Naive thymus-derived CD4-positive, alpha-beta T cell (primary cell): ENCODE measurements around the gene H6PD. TPM values are rescaled to one million over a fixed set of nuclear protein-coding genes. Genes with fewer than 3 reads are reported as not detected.

Experiments used
- ATAC-seq: fragments of 150-1000 bp; cut with Tn5 transposase; 2 replicates; pipeline ENCODE4 v1.10.0; 2021; ENCODE audit warnings: mild to moderate bottlenecking, moderate library complexity
- CTCF ChIA-PET: fragments of 350-600 bp; sonication (Branson Sonifier 250); formaldehyde crosslinking; loops from one replicate; lab custom pipeline; 2021; ENCODE audit warnings: antibody characterized with exemption; lab: Charles Lee
- POLR2A ChIA-PET: fragments of 350-600 bp; sonication (Branson Sonifier 250); formaldehyde crosslinking; loops from one replicate; lab custom pipeline; 2021; ENCODE audit warnings: antibody characterized with exemption, inconsistent platforms; lab: Charles Lee
- DNase-seq, 9 donors: peaks; one replicate each; pipeline versions ENCODE4 v3.0.0 to v3.0.0-alpha.2; 2020 to 2022; ENCODE audit warnings: mixed read lengths in 1 of 9
- H3K27ac ChIP-seq: one replicate; pipeline ENCODE4 v1.7.0; 2013; ENCODE audit warnings: mild to moderate bottlenecking, low read depth, low read length, moderate library complexity
- H3K27me3 ChIP-seq, 2 donors: one replicate each; pipeline ENCODE4 v1.7.0; 2013; ENCODE audit warnings: low read length in 2 of 2, mild to moderate bottlenecking in 2 of 2, moderate library complexity in 2 of 2; ENCODE audit not compliant: control insufficient read depth in 2 of 2, insufficient read depth in 2 of 2
- H3K36me3 ChIP-seq, 3 experiments: 1 replicate in 2 of 3; 2 replicates in 1 of 3; pipeline ENCODE4 v1.7.0; 2013; ENCODE audit warnings: low read length in 3 of 3, mild to moderate bottlenecking in 3 of 3, moderate library complexity in 1 of 3; ENCODE audit not compliant: insufficient read depth in 3 of 3, control insufficient read depth in 2 of 3
- H3K4me1 ChIP-seq, 2 donors: one replicate each; pipeline ENCODE4 v1.7.0; 2013; ENCODE audit warnings: low read length in 2 of 2, mild to moderate bottlenecking in 2 of 2, moderate library complexity in 1 of 2; ENCODE audit not compliant: control insufficient read depth in 2 of 2, insufficient read depth in 2 of 2
- H3K4me3 ChIP-seq: 2 replicates; pipeline ENCODE4 v1.7.0; 2013; ENCODE audit warnings: mild to moderate bottlenecking, low read length
- H3K9me3 ChIP-seq, 3 experiments: 1 replicate in 2 of 3; 2 replicates in 1 of 3; pipeline ENCODE4 v1.7.0; 2013; ENCODE audit warnings: low read length in 3 of 3; ENCODE audit not compliant: control insufficient read depth in 2 of 3
- H3K27ac Mint-ChIP-seq, 9 donors: one replicate each; pipeline ENCODE4 v1.8.0; 2020 to 2022; ENCODE audit warnings: mixed read lengths in 9 of 9, mild to moderate bottlenecking in 8 of 9, moderate library complexity in 5 of 9, inconsistent platforms in 2 of 9
- H3K27me3 Mint-ChIP-seq, 5 donors: one replicate each; pipeline ENCODE4 v1.8.0; 2021 to 2022; ENCODE audit warnings: mixed read lengths in 5 of 5, mild to moderate bottlenecking in 1 of 5
- H3K36me3 Mint-ChIP-seq, 5 donors: one replicate each; pipeline ENCODE4 v1.8.0; 2020 to 2022; ENCODE audit warnings: mixed read lengths in 5 of 5, mild to moderate bottlenecking in 3 of 5, inconsistent platforms in 1 of 5
- H3K4me1 Mint-ChIP-seq, 7 donors: one replicate each; pipeline ENCODE4 v1.8.0; 2020 to 2022; ENCODE audit warnings: mixed read lengths in 7 of 7, mild to moderate bottlenecking in 3 of 7, inconsistent platforms in 1 of 7
- H3K4me3 Mint-ChIP-seq, 10 donors: one replicate each; pipeline ENCODE4 v1.8.0; 2020 to 2022; ENCODE audit warnings: mild to moderate bottlenecking in 10 of 10, mixed read lengths in 10 of 10, moderate library complexity in 6 of 10, inconsistent platforms in 2 of 10
- H3K9me3 Mint-ChIP-seq, 11 donors: one replicate each; pipeline ENCODE4 v1.8.0; 2020 to 2022; ENCODE audit warnings: mixed read lengths in 11 of 11, mild to moderate bottlenecking in 4 of 11, inconsistent platforms in 1 of 11, moderate library complexity in 1 of 11
- intact Hi-C, 2 donors: fragments of 100-400 bp; cut with micrococcal nuclease; formaldehyde crosslinking; loops; one replicate each; pipeline ENCODE4 v1.15.1; 2023
- polyA plus RNA-seq, 2 donors: library from polyadenylated mRNA; unstranded; fragments of 300-500 nt; fragmentation: Illumina TruSeq; gene quantifications; one replicate each; pipeline ENCODE4 v1.2.3, GENCODE V29; 2021
- total RNA-seq, 6 experiments: library from RNA in 5 of 6; stranded (reverse) in 5 of 6; gene quantifications; 1 replicate in 5 of 6; 2 replicates in 1 of 6; pipeline ENCODE4 v1.2.3 and lab custom pipeline; 2021 to 2026

H6PD gene
- total and polyA plus RNA-seq, 7 experiments from 2014 or later, result 12.1 to 27.6 (median 19.3) TPM

DNA sequence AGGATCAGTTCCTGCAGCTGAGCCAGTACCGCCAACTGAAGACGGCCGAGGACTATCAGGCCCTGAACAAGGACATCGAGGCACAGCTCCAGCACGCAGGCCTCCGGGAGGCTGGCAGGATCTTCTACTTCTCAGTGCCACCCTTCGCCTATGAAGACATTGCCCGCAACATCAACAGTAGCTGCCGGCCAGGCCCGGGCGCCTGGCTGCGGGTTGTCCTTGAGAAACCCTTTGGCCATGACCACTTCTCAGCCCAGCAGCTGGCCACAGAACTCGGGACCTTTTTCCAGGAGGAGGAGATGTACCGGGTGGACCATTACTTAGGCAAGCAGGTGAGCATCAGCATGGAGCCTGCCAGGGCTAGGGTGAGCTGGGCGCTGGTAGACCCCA, 10.7 kb downstream of the H6PD start:
- CTCF ChIA-PET, result interaction anchor here (0.6 kb wide), 1 partner anchor 126 kb away, joined by 3 read pairs; no protein-coding TSS in a partner anchor
- ATAC-seq (no peak), DNase-seq (no peak)
- Mint-ChIP-seq H3K27ac (peak overlapping the region in 1 of 9 donors; percentile 71), H3K9me3 (no peaks in the 10 kb centered on the region), H3K4me1 (peaks cover 24 to 57% (median 32%) of the 10 kb centered on the region in 7 donors), H3K27me3 (no peaks in the 10 kb centered on the region), H3K4me3 (peak overlapping the region in 1 of 10 donors; percentile 20), H3K36me3 (peaks cover 0 to 27% (median 0%) of the 10 kb centered on the region in 5 donors)
- Histone ChIP-seq H3K9me3 (no peaks in the 10 kb centered on the region), H3K27me3 (no peaks in the 10 kb centered on the region), H3K4me3 (no peak overlapping the region), H3K4me1 (peaks cover 3 to 16% of the 10 kb centered on the region in 2 donors), H3K36me3 (peaks cover 0 to 29% (median 0%) of the 10 kb centered on the region in 3 experiments), H3K27ac (no peak overlapping the region)
- intact Hi-C loops, result no loop called here
- POLR2A ChIA-PET, result interaction anchor here (1.1 to 1.6 kb wide), 2 partner anchors 11 to 367 kb away, joined by 3 to 7 read pairs; partner anchors contain the start of genes ENO1 and H6PD

DNA sequence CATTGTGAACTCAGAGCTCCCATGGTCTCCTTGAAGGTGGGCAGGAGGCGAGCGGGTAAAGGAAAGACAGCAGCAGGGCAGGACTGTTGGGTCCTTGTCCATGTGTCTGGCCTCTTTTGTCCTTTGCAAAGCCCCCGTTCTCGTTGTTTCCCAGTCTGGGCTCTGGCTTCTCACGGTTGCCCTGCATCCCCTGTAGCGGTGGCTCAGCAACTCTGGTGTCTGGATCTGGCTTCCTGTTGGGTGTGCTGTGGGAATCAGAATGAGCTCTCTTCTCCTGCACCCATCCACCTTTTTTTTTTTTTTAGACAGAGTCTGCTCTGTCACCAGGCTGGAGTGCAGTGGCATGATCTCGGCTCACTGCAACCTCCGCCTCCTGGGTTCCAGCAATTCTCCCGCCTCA, 11.1 kb downstream of the H6PD start:
- intact Hi-C loops, result no loop called here
- no peak overlapping the region for H3K27ac ChIP-seq
- Mint-ChIP-seq H3K9me3 (no peaks in the 10 kb centered on the region), H3K27me3 (no peaks in the 10 kb centered on the region), H3K36me3 (peaks cover 0 to 27% (median 0%) of the 10 kb centered on the region in 5 donors), H3K27ac (peak overlapping the region in 1 of 9 donors; percentile 42), H3K4me1 (peaks cover 20 to 52% (median 28%) of the 10 kb centered on the region in 7 donors), H3K4me3 (peak overlapping the region in 1 of 10 donors; percentile 20)
- no peaks in the 10 kb centered on the region for H3K9me3 ChIP-seq
- POLR2A ChIA-PET, result interaction anchor here (1.1 to 1.6 kb wide), 2 partner anchors 11 to 367 kb away, joined by 3 to 7 read pairs; partner anchors contain the start of genes ENO1 and H6PD
- no peaks in the 10 kb centered on the region for H3K27me3 ChIP-seq
- DNase-seq, result no peak
- no peak overlapping the region for H3K4me3 ChIP-seq
- H3K4me1 ChIP-seq, result peaks cover 0 to 11% of the 10 kb centered on the region in 2 donors
- CTCF ChIA-PET, result interaction anchor here (1.0 kb wide), 1 partner anchor 44 kb away, joined by 3 read pairs; no protein-coding TSS in a partner anchor
- peaks cover 0 to 33% (median 0%) of the 10 kb centered on the region in 3 experiments for H3K36me3 ChIP-seq
- no peak for ATAC-seq

GRCh38 chr1:9246215-9246614, 11.6 kb downstream of the H6PD start:
- POLR2A ChIA-PET, result no interaction called here
- peaks cover 0 to 8% of the 10 kb centered on the region in 2 donors for H3K4me1 ChIP-seq
- CTCF ChIA-PET, result interaction anchor here (1.0 kb wide), 1 partner anchor 43 kb away, joined by 3 read pairs; no protein-coding TSS in a partner anchor
- Mint-ChIP-seq H3K9me3 (no peaks in the 10 kb centered on the region), H3K4me3 (peak overlapping the region in 1 of 10 donors; percentile 9), H3K27me3 (no peaks in the 10 kb centered on the region), H3K4me1 (peaks cover 18 to 49% (median 24%) of the 10 kb centered on the region in 7 donors), H3K36me3 (peaks cover 0 to 27% (median 0%) of the 10 kb centered on the region in 5 donors), H3K27ac (peak overlapping the region in 1 of 9 donors; percentile 42)
- H3K27me3 ChIP-seq, result no peaks in the 10 kb centered on the region
- H3K27ac ChIP-seq, result no peak overlapping the region
- intact Hi-C loops, result no loop called here
- ATAC-seq, result no peak
- no peaks in the 10 kb centered on the region for H3K9me3 ChIP-seq
- H3K36me3 ChIP-seq, result peaks cover 0 to 36% (median 0%) of the 10 kb centered on the region in 3 experiments
- H3K4me3 ChIP-seq, result no peak overlapping the region
- DNase-seq, result no peak

GRCh38 chr1:9246841-9247785, 12.5 kb downstream of the H6PD start:
- ATAC-seq (no peak), DNase-seq (no peak)
- intact Hi-C loops, result no loop called here
- Histone ChIP-seq H3K27ac (no peak overlapping the region), H3K36me3 (peaks cover 0 to 36% (median 0%) of the 10 kb centered on the region in 3 experiments), H3K4me1 (peaks cover 0 to 8% of the 10 kb centered on the region in 2 donors), H3K27me3 (no peaks in the 10 kb centered on the region), H3K4me3 (no peak overlapping the region), H3K9me3 (no peaks in the 10 kb centered on the region)
- ChIA-PET CTCF (no interaction called here), POLR2A (no interaction called here)
- Mint-ChIP-seq H3K4me3 (no peak overlapping the region), H3K27ac (peak overlapping the region in 2 of 9 donors; percentile 45 to 49), H3K9me3 (no peaks in the 10 kb centered on the region), H3K27me3 (no peaks in the 10 kb centered on the region), H3K4me1 (peaks cover 13 to 45% (median 21%) of the 10 kb centered on the region in 7 donors), H3K36me3 (peaks cover 0 to 26% (median 3%) of the 10 kb centered on the region in 5 donors)

DNA sequence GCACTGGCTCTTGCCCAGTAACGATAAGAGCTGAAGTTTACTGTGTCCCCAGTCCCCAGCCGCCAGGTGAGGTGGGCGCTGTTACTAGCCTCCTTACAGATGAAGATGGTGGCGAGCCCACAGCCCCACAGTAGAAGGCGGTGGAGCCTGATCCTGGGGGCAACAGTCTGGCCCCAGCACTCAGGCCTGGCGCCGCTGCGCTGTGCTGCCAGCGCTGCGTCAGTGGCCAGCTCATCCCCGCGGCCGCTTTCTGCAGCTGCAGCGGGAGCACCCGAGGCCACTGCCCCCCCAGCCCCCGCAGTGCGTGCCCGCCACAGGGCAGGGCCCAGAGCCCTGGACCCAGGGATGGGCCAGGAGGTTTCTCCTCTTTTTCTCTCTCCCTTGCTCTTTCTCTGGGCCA, 13.3 kb downstream of the H6PD start:
- ATAC-seq, result no peak
- peaks cover 0 to 36% (median 0%) of the 10 kb centered on the region in 3 experiments for H3K36me3 ChIP-seq
- Mint-ChIP-seq H3K27ac (no peak overlapping the region), H3K4me3 (no peak overlapping the region), H3K36me3 (peaks cover 0 to 24% (median 5%) of the 10 kb centered on the region in 5 donors), H3K27me3 (no peaks in the 10 kb centered on the region), H3K4me1 (peaks cover 13 to 39% (median 16%) of the 10 kb centered on the region in 7 donors), H3K9me3 (no peaks in the 10 kb centered on the region)
- peaks cover 0 to 8% of the 10 kb centered on the region in 2 donors for H3K4me1 ChIP-seq
- H3K27ac ChIP-seq, result no peak overlapping the region
- ChIA-PET POLR2A (no interaction called here), CTCF (no interaction called here)
- intact Hi-C loops, result no loop called here
- no peaks in the 10 kb centered on the region for H3K9me3 ChIP-seq
- H3K27me3 ChIP-seq, result no peaks in the 10 kb centered on the region
- H3K4me3 ChIP-seq, result no peak overlapping the region
- no peak for DNase-seq

GRCh38 chr1:9248341-9249262, 14.0 kb downstream of the H6PD start:
- no peaks in the 10 kb centered on the region for H3K9me3 Mint-ChIP-seq
- intact Hi-C loops, result no loop called here
- H3K9me3 ChIP-seq, result no peaks in the 10 kb centered on the region
- H3K4me3 Mint-ChIP-seq, result no peak overlapping the region
- no peak overlapping the region for H3K4me3 ChIP-seq
- DNase-seq (no peak), ATAC-seq (no peak)
- CTCF ChIA-PET, result interaction anchor here (1.3 kb wide), 1 partner anchor 46 kb away, joined by 3 read pairs; no protein-coding TSS in a partner anchor
- peak overlapping the region in 2 of 9 donors; percentile 56 to 72 for H3K27ac Mint-ChIP-seq
- H3K27ac ChIP-seq, result no peak overlapping the region
- H3K4me1 ChIP-seq, result peaks cover 0 to 8% of the 10 kb centered on the region in 2 donors
- H3K36me3 ChIP-seq, result peaks cover 0 to 36% (median 0%) of the 10 kb centered on the region in 3 experiments
- peaks cover 0 to 27% (median 6%) of the 10 kb centered on the region in 5 donors for H3K36me3 Mint-ChIP-seq
- H3K27me3 Mint-ChIP-seq, result no peaks in the 10 kb centered on the region
- no peaks in the 10 kb centered on the region for H3K27me3 ChIP-seq
- POLR2A ChIA-PET, result no interaction called here
- peaks cover 9 to 32% (median 17%) of the 10 kb centered on the region in 7 donors for H3K4me1 Mint-ChIP-seq
